Measurements from ENCODE around the gene KIF6. TPM values are rescaled to one million over a fixed set of nuclear protein-coding genes. Genes with fewer than 3 reads are reported as not detected.

The KIF6 gene
- polyA plus RNA-seq, 3 donors = not detected

DNA sequence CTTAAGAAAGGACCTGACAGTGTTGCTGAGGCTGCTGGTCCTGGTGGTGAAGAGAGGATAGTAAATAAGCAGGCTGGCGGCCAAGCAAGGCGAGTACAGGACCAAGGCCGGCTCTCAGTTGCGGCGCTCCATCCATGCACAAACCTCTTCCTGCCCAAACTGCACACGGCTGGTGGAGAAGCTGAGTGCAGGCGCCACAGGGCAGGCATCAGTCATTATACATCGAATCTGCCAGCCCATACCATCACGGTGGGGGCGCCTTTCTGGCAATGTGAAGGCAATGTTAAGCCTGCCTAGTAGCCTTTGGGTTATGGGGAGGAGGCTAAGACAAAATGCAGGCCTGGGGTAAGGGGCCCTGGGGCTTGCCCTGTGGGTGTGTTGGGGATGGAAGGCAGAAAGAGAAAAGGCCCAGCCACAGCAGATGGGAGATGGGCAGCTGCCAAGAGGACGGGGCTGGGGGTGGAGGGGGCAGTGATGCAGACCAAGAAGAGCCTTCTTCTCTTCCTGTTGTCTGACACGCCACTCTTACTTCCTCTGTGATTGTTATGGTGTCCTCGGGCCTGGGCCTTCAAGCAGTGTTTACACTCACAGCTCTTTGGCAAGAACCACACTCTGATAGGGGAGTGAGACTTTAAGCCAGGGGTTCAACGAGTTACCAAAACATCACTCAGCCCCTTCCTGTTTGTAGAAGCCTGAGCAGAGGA, 382.4 kb downstream of the KIF6 start:
- Mint-ChIP-seq H3K4me3 (no peak overlapping the region), H3K4me1 (peaks cover 35% of the 10 kb centered on the region), H3K27ac (peak overlapping the region in 1 of 7 donors; percentile 22), H3K36me3 (peaks cover 0 to 2% of the 10 kb centered on the region in 2 donors), H3K9me3 (peaks cover 0 to 2% (median 0%) of the 10 kb centered on the region in 7 donors), H3K27me3 (ENCODE audit: low read depth in 3 of 3) (peaks cover 7 to 24% (median 22%) of the 10 kb centered on the region in 3 donors)
- intact Hi-C loops (cut with micrococcal nuclease) = no loop called here
- H3K27ac ChIP-seq (ENCODE audit: low read depth in 1 of 2, low read length in 2 of 2) = no peak overlapping the region
- H3K27me3 ChIP-seq (ENCODE audit: control insufficient read depth in 2 of 2, insufficient read depth in 2 of 2, low read length in 2 of 2) = peaks cover 0 to 31% of the 10 kb centered on the region in 2 donors
- H3K36me3 ChIP-seq (replicated peaks in 1 of 2; ENCODE audit: control insufficient read depth in 1 of 2, insufficient read depth in 2 of 2, low read length in 2 of 2) = no peaks in the 10 kb centered on the region
- peak overlapping the region; percentile 65 for H2AFZ ChIP-seq (ENCODE audit: insufficient read depth, low read depth, low read length, poor library complexity, severe bottlenecking)
- H3K9me3 ChIP-seq (replicated peaks in 1 of 2; ENCODE audit: control insufficient read depth in 1 of 2, insufficient read depth in 1 of 2, low read length in 2 of 2) = no peaks in the 10 kb centered on the region
- no peaks in the 10 kb centered on the region for H3K79me2 ChIP-seq (ENCODE audit: insufficient read depth, low read length)
- DNase-seq = peak; percentile 5 to 49 (median 31)
- H3K4me1 ChIP-seq (ENCODE audit: control insufficient read depth in 1 of 2, insufficient read depth in 2 of 2, low read length in 2 of 2) = peaks cover 18 to 42% of the 10 kb centered on the region in 2 donors
- 60% methylated on average over 3 of the region's 14 CpGs for WGBS (ENCODE audit: insufficient coverage)
- no peak overlapping the region for H3K9ac ChIP-seq (ENCODE audit: insufficient read depth, low read length, poor library complexity, severe bottlenecking)
- TF ChIP-seq, protein P1, sequence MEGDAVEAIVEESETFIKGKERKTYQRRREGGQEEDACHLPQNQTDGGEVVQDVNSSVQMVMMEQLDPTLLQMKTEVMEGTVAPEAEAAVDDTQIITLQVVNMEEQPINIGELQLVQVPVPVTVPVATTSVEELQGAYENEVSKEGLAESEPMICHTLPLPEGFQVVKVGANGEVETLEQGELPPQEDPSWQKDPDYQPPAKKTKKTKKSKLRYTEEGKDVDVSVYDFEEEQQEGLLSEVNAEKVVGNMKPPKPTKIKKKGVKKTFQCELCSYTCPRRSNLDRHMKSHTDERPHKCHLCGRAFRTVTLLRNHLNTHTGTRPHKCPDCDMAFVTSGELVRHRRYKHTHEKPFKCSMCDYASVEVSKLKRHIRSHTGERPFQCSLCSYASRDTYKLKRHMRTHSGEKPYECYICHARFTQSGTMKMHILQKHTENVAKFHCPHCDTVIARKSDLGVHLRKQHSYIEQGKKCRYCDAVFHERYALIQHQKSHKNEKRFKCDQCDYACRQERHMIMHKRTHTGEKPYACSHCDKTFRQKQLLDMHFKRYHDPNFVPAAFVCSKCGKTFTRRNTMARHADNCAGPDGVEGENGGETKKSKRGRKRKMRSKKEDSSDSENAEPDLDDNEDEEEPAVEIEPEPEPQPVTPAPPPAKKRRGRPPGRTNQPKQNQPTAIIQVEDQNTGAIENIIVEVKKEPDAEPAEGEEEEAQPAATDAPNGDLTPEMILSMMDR (IDR thresholded peaks at IDR 0.05) = no peak
- H4K20me1 ChIP-seq (ENCODE audit: insufficient read depth, low read length) = no peaks in the 10 kb centered on the region
- H3K4me2 ChIP-seq (replicated peaks; ENCODE audit: extremely low read depth, low read length, poor library complexity, severe bottlenecking) = no peak overlapping the region
- no peak overlapping the region for H3K4me3 ChIP-seq (replicated peaks in 1 of 3; ENCODE audit: low read depth in 2 of 3, low read length in 3 of 3)

DNA sequence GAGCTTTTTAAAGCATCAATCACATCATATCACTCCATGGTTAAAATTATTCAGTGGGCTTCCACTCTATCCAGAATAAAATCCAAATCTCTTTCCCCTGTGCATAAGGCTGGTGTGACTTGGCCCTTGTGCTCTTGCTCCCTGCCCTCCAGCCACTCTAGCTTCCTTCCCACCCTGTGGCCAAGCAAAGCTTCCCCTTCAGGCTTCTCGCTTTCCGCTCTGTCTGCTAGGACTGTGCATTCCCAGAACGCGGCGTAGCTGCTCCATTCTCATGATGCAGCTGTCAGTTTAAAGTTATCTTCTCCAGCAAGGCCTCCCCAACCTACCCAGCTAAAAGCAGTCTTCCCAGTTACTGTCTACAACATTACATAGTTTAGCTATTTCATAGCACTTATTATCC, 383.3 kb downstream of the KIF6 start:
- H3K27me3 Mint-ChIP-seq (ENCODE audit: low read depth in 3 of 3) = peaks cover 15 to 28% (median 28%) of the 10 kb centered on the region in 3 donors
- Histone ChIP-seq H2AFZ (ENCODE audit: insufficient read depth, low read depth, low read length, poor library complexity, severe bottlenecking) (no peak overlapping the region), H4K20me1 (ENCODE audit: insufficient read depth, low read length) (no peaks in the 10 kb centered on the region), H3K27ac (ENCODE audit: low read depth in 1 of 2, low read length in 2 of 2) (no peak overlapping the region), H3K9me3 (replicated peaks in 1 of 2; ENCODE audit: control insufficient read depth in 1 of 2, insufficient read depth in 1 of 2, low read length in 2 of 2) (no peaks in the 10 kb centered on the region), H3K9ac (ENCODE audit: insufficient read depth, low read length, poor library complexity, severe bottlenecking) (no peak overlapping the region), H3K27me3 (ENCODE audit: control insufficient read depth in 2 of 2, insufficient read depth in 2 of 2, low read length in 2 of 2) (peaks cover 0 to 35% of the 10 kb centered on the region in 2 donors), H3K4me1 (ENCODE audit: control insufficient read depth in 1 of 2, insufficient read depth in 2 of 2, low read length in 2 of 2) (peaks cover 18 to 45% of the 10 kb centered on the region in 2 donors), H3K79me2 (ENCODE audit: insufficient read depth, low read length) (no peaks in the 10 kb centered on the region), H3K4me3 (replicated peaks in 1 of 3; ENCODE audit: low read depth in 2 of 3, low read length in 3 of 3) (no peak overlapping the region), H3K36me3 (replicated peaks in 1 of 2; ENCODE audit: control insufficient read depth in 1 of 2, insufficient read depth in 2 of 2, low read length in 2 of 2) (no peaks in the 10 kb centered on the region), H3K4me2 (replicated peaks; ENCODE audit: extremely low read depth, low read length, poor library complexity, severe bottlenecking) (no peak overlapping the region)
- intact Hi-C loops (cut with micrococcal nuclease) = no loop called here
- peaks cover 0 to 2% (median 0%) of the 10 kb centered on the region in 7 donors for H3K9me3 Mint-ChIP-seq
- 44% methylated on average over 5 of the region's 5 CpGs for WGBS (ENCODE audit: insufficient coverage)
- no peak overlapping the region for H3K27ac Mint-ChIP-seq
- no peak overlapping the region for H3K4me3 Mint-ChIP-seq
- DNase-seq = no peak
- peaks cover 43% of the 10 kb centered on the region for H3K4me1 Mint-ChIP-seq
- TF ChIP-seq, protein P1 (IDR thresholded peaks at IDR 0.05) = no peak
- peaks cover 0 to 2% of the 10 kb centered on the region in 2 donors for H3K36me3 Mint-ChIP-seq

Data from CD14-positive monocyte (primary cell).